ENCODE measurements around the gene APOC4. TPM values are rescaled to one million over a fixed set of nuclear protein-coding genes. Genes with fewer than 3 reads are reported as not detected.
"Not testable (repeated sequence)": the region's sequence is repeated elsewhere in the genome, so short reads cannot be mapped to it uniquely, and the experiment has no call there.

Gene APOC4
- total RNA-seq (2014; rRNA removed; shearing (Covaris generic)), result not detected in 2 replicates
- not detected in 2 replicates for polyA plus RNA-seq (2015; cell fraction: cytosol; rRNA removed)
- 0.44 TPM in 1 of 2 replicates, not detected in the other for polyA plus RNA-seq (2015; cell fraction: nucleus; rRNA removed)

- in situ Hi-C loops (cut with HindIII; ENCODE audit: low pct_unique_long_range_greater_than_20kb, low sequenced_read_pairs), result no loop called here
Measured at GRCh38 chr19:44942067-44942571, at the start of gene APOC4. Gene APOC4, plus strand, starts transcription at chr19:44942237. Its CDS starts 41 bp downstream, at chr19:44942278.

GRCh38 chr19:44892932-44893331 is 49.1 kb upstream of the APOC4 start:
- DNase-seq (ENCODE audit: low read depth, low spot score), result no peak
- in situ Hi-C loops (cut with HindIII; ENCODE audit: low pct_unique_long_range_greater_than_20kb, low sequenced_read_pairs), result no loop called here

More at GRCh38 chr19:44942067-44942571, at the start of gene APOC4:
- no peak for DNase-seq (ENCODE audit: low read depth, low spot score)

- DNase-seq (ENCODE audit: low read depth, low spot score), result no peak
- in situ Hi-C loops (cut with HindIII; ENCODE audit: low pct_unique_long_range_greater_than_20kb, low sequenced_read_pairs), result no loop called here
Measured at GRCh38 chr19:44893332-44894051, 48.5 kb upstream of the APOC4 start.

GRCh38 chr19:44894052-44894400 is 48.0 kb upstream of the APOC4 start:
- in situ Hi-C loops (cut with HindIII; ENCODE audit: low pct_unique_long_range_greater_than_20kb, low sequenced_read_pairs), result no loop called here
- no peak for DNase-seq (ENCODE audit: low read depth, low spot score)

GRCh38 chr19:44894946-44895345 is 47.1 kb upstream of the APOC4 start:
- in situ Hi-C loops (cut with HindIII; ENCODE audit: low pct_unique_long_range_greater_than_20kb, low sequenced_read_pairs), result no loop called here
- no peak for DNase-seq (ENCODE audit: low read depth, low spot score)

GRCh38 chr19:44897835-44898234 is 44.2 kb upstream of the APOC4 start:
- in situ Hi-C loops (cut with HindIII; ENCODE audit: low pct_unique_long_range_greater_than_20kb, low sequenced_read_pairs), result no loop called here

GRCh38 chr19:44900328-44901244 is 41.5 kb upstream of the APOC4 start:
- no peak for DNase-seq (ENCODE audit: low read depth, low spot score)
- in situ Hi-C loops (cut with HindIII; ENCODE audit: low pct_unique_long_range_greater_than_20kb, low sequenced_read_pairs), result no loop called here

More at GRCh38 chr19:44897835-44898234, 44.2 kb upstream of the APOC4 start:
- DNase-seq (ENCODE audit: low read depth, low spot score), result no peak

GRCh38 chr19:44903216-44903601 is 38.8 kb upstream of the APOC4 start:
- in situ Hi-C loops (cut with HindIII; ENCODE audit: low pct_unique_long_range_greater_than_20kb, low sequenced_read_pairs), result no loop called here
- DNase-seq (ENCODE audit: low read depth, low spot score), result no peak

GRCh38 chr19:44903602-44904425 is 38.2 kb upstream of the APOC4 start:
- in situ Hi-C loops (cut with HindIII; ENCODE audit: low pct_unique_long_range_greater_than_20kb, low sequenced_read_pairs), result no loop called here
- peak; percentile 62 for DNase-seq (ENCODE audit: low read depth, low spot score)

GRCh38 chr19:44904426-44904994 is 37.5 kb upstream of the APOC4 start:
- in situ Hi-C loops (cut with HindIII; ENCODE audit: low pct_unique_long_range_greater_than_20kb, low sequenced_read_pairs), result no loop called here
- DNase-seq (ENCODE audit: low read depth, low spot score), result no peak

GRCh38 chr19:44905437-44906160 is 36.4 kb upstream of the APOC4 start, which contains the start of gene APOE:
Gene APOE, plus strand, starts transcription at chr19:44905796. Its CDS starts 829 bp downstream, at chr19:44906625.
- in situ Hi-C loops (cut with HindIII; ENCODE audit: low pct_unique_long_range_greater_than_20kb, low sequenced_read_pairs), result no loop called here
- peak; percentile 56 for DNase-seq (ENCODE audit: low read depth, low spot score)

GRCh38 chr19:44907613-44908012 is 34.4 kb upstream of the APOC4 start:
- DNase-seq (ENCODE audit: low read depth, low spot score), result no peak

GRCh38 chr19:44908074-44908835 is 33.8 kb upstream of the APOC4 start:
- in situ Hi-C loops (cut with HindIII; ENCODE audit: low pct_unique_long_range_greater_than_20kb, low sequenced_read_pairs), result no loop called here
- no peak for DNase-seq (ENCODE audit: low read depth, low spot score)

More at GRCh38 chr19:44907613-44908012, 34.4 kb upstream of the APOC4 start:
- in situ Hi-C loops (cut with HindIII; ENCODE audit: low pct_unique_long_range_greater_than_20kb, low sequenced_read_pairs), result no loop called here

GRCh38 chr19:44908836-44909261 is 33.2 kb upstream of the APOC4 start:
- in situ Hi-C loops (cut with HindIII; ENCODE audit: low pct_unique_long_range_greater_than_20kb, low sequenced_read_pairs), result no loop called here
- no peak for DNase-seq (ENCODE audit: low read depth, low spot score)

GRCh38 chr19:44909775-44910174 is 32.3 kb upstream of the APOC4 start:
- in situ Hi-C loops (cut with HindIII; ENCODE audit: low pct_unique_long_range_greater_than_20kb, low sequenced_read_pairs), result no loop called here
- no peak for DNase-seq (ENCODE audit: low read depth, low spot score)

GRCh38 chr19:44911896-44912295 is 30.1 kb upstream of the APOC4 start:
- DNase-seq (ENCODE audit: low read depth, low spot score); in situ Hi-C loops (cut with HindIII; ENCODE audit: low pct_unique_long_range_greater_than_20kb, low sequenced_read_pairs): not testable (repeated sequence)
